Osteocyte (in vitro differentiated cells): ENCODE measurements around the gene SAP30. TPM values are rescaled to one million over a fixed set of nuclear protein-coding genes. Genes with fewer than 3 reads are reported as not detected.

ENCODE experiments used
- DNase-seq: peaks from one replicate; pipeline ENCODE4 v3.0.0; 2021; ENCODE audit warnings: mixed read lengths; ENCODE audit not compliant: unreplicated experiment; ENCODE audit errors: extremely low spot score
- H3K27ac Mint-ChIP-seq: one replicate; pipeline ENCODE4 v1.8.0; 2021; ENCODE audit warnings: mild to moderate bottlenecking, mixed read lengths; ENCODE audit not compliant: unreplicated experiment
- H3K27me3 Mint-ChIP-seq: one replicate; pipeline ENCODE4 v1.8.0; 2021; ENCODE audit warnings: mixed read lengths; ENCODE audit not compliant: unreplicated experiment
- H3K36me3 Mint-ChIP-seq: one replicate; pipeline ENCODE4 v1.8.0; 2021; ENCODE audit warnings: mixed read lengths; ENCODE audit not compliant: unreplicated experiment
- H3K4me1 Mint-ChIP-seq: one replicate; pipeline ENCODE4 v1.8.0; 2021; ENCODE audit warnings: mixed read lengths; ENCODE audit not compliant: unreplicated experiment
- H3K4me3 Mint-ChIP-seq: one replicate; pipeline ENCODE4 v1.8.0; 2021; ENCODE audit warnings: mild to moderate bottlenecking, moderate library complexity, mixed read lengths; ENCODE audit not compliant: unreplicated experiment
- H3K9me3 Mint-ChIP-seq: one replicate; pipeline ENCODE4 v1.8.0; 2021; ENCODE audit warnings: mixed read lengths; ENCODE audit not compliant: unreplicated experiment
- total RNA-seq: library from RNA; stranded (reverse); gene quantifications from 2 replicates; pipeline ENCODE4 v1.2.1, GENCODE V29; 2021
- TF ChIP-seq, protein P1 (sequence below): fragments of 200-600 bp; sonication (generic); IDR thresholded peaks from 2 replicates; pipeline ENCODE4 v1.5.0; 2021; ENCODE audit warnings: antibody characterized with exemption, mild to moderate bottlenecking, moderate library complexity

SAP30 gene
- total RNA-seq, 1 donor from 2014 or later, result 22.8 TPM

DNA sequence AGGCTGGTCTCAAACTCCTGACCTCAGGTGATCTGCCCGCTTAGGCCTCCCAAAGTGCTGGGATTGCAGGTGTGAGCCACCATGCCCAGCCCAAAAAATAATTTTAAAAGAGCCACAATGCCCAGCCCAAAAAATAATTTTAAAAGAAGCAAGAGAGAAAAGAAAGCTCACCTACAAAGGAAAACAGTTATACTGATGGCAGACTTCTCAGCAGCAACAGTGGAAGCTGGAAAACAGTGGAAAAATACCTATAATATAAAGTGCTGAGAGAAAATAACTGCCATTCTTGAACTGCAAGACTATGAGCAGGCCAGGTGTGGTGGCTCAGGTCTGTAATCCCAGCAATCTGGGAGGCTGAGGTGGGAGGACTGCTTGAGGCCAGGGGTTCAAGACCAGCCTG lies 23.3 kb upstream of the SAP30 start:
- H3K27ac Mint-ChIP-seq, result no peak overlapping the region
- no peaks in the 10 kb centered on the region for H3K9me3 Mint-ChIP-seq
- H3K36me3 Mint-ChIP-seq, result no peaks in the 10 kb centered on the region
- H3K4me3 Mint-ChIP-seq, result no peak overlapping the region
- no peak for DNase-seq
- TF ChIP-seq, protein P1, sequence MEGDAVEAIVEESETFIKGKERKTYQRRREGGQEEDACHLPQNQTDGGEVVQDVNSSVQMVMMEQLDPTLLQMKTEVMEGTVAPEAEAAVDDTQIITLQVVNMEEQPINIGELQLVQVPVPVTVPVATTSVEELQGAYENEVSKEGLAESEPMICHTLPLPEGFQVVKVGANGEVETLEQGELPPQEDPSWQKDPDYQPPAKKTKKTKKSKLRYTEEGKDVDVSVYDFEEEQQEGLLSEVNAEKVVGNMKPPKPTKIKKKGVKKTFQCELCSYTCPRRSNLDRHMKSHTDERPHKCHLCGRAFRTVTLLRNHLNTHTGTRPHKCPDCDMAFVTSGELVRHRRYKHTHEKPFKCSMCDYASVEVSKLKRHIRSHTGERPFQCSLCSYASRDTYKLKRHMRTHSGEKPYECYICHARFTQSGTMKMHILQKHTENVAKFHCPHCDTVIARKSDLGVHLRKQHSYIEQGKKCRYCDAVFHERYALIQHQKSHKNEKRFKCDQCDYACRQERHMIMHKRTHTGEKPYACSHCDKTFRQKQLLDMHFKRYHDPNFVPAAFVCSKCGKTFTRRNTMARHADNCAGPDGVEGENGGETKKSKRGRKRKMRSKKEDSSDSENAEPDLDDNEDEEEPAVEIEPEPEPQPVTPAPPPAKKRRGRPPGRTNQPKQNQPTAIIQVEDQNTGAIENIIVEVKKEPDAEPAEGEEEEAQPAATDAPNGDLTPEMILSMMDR, result no peak
- peaks cover 14% of the 10 kb centered on the region for H3K4me1 Mint-ChIP-seq
- H3K27me3 Mint-ChIP-seq, result no peaks in the 10 kb centered on the region

DNA sequence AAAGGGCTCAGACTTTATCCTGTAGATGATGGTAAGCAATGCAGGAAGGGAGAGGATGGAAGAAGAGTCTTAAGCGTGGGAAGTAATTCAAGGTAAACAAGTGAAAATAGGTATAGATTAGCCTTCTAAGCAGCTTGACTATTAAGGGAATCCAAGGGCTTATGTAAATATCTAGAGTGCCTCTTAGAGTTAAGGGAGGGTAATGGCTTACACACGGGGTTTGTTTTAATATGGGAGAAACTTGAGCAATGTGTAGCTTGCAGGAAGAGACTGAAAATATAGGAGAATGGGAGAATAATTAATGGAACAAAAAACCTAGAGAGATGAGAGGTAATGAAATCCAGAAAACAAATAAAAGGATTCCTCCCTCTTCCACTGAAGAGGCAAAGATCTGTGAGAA lies 12.8 kb upstream of the SAP30 start:
- no peaks in the 10 kb centered on the region for H3K9me3 Mint-ChIP-seq
- no peaks in the 10 kb centered on the region for H3K4me1 Mint-ChIP-seq
- H3K27ac Mint-ChIP-seq, result no peak overlapping the region
- H3K36me3 Mint-ChIP-seq, result no peaks in the 10 kb centered on the region
- TF ChIP-seq, protein P1, result no peak
- no peaks in the 10 kb centered on the region for H3K27me3 Mint-ChIP-seq
- no peak overlapping the region for H3K4me3 Mint-ChIP-seq
- DNase-seq, result no peak

DNA sequence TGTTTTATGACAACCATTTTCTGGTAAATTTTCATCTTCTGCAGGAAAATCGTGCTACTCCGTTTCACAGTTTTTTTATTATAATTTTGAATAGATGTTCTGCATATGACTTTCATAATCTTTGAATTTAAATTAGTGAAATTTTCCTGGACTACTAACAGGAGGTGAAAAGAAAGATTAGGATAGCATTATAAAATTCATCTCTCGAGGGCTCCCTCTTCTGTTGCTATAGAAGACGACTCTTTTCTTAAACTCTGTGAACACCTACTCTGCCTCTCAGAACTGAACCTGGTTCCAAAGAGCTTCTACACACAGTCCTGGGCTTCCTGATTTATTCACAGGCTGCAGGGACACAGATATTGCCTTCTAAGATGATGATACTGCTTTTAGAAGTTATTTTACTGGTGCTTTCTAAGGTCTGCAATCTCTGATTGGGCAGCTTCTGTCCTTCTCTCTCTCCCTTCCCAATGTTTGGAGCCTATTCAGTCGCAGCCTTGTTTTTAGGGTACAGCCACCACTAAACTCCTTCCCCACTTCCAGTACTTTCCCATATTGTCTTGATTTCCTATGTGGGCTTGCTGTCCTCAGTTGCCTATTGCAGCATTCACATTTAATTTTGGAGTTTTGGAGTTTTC lies 10.1 kb upstream of the SAP30 start:
- Mint-ChIP-seq H3K27me3 (no peaks in the 10 kb centered on the region), H3K4me3 (no peak overlapping the region), H3K27ac (no peak overlapping the region), H3K9me3 (no peaks in the 10 kb centered on the region), H3K36me3 (peaks cover 2% of the 10 kb centered on the region), H3K4me1 (no peaks in the 10 kb centered on the region)
- TF ChIP-seq, protein P1, result peak; percentile 58
- no peak for DNase-seq

DNA sequence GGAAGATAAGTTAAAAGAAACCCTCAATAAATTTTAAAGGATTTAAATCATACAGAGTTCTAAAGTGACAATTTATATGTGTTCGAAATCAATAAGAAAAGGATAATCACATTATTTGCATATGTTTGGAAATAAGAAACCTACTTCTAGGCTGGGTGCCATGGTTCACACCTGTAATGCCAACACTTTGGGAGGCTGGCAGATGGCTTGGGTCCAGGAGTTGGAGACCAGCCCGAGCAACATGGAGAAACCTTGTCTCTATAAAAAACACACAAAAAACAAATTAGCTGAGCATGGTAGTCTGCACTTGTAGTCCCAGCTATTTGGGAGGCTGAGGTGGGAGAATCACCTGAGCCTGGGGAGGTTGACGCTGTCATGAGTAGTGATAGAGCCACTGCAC lies 8.1 kb upstream of the SAP30 start:
- no peak for DNase-seq
- TF ChIP-seq, protein P1, result no peak
- Mint-ChIP-seq H3K27ac (no peak overlapping the region), H3K4me1 (no peaks in the 10 kb centered on the region), H3K4me3 (no peak overlapping the region), H3K27me3 (no peaks in the 10 kb centered on the region), H3K36me3 (peaks cover 2% of the 10 kb centered on the region), H3K9me3 (no peaks in the 10 kb centered on the region)

DNA sequence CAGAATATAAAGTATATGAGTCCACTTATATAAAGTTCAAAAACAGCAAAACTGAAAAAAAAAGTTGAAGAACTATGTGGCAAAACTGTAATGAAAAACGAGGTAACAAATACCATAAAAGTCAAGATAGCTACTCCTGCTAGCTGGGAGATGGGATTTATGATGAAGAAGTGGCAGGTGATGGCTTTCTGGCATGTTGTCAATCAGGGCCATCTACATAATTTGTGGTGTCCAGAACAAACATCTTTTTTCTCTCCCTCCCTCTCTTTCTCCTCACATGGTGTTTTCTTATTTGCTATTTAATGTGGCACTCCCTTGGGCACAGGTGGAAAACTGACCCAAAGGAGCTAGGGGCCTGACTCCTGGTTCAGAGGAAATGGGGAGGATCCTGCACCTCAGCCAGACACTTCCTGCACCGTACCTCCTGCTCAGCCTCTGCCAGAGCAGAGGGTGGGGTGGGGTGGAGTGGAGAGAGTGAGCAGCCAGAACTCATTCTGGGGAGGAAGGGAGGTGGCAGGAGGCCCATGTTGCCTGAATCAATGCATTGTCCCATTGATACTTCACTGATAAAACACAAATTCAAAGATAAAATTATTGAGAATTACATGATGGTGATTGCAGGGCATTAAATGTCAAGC lies 5.3 kb upstream of the SAP30 start:
- peaks cover 2% of the 10 kb centered on the region for H3K36me3 Mint-ChIP-seq
- peaks cover 4% of the 10 kb centered on the region for H3K4me1 Mint-ChIP-seq
- DNase-seq, result no peak
- H3K27me3 Mint-ChIP-seq, result no peaks in the 10 kb centered on the region
- H3K27ac Mint-ChIP-seq, result no peak overlapping the region
- no peak overlapping the region for H3K4me3 Mint-ChIP-seq
- TF ChIP-seq, protein P1, result no peak
- H3K9me3 Mint-ChIP-seq, result no peaks in the 10 kb centered on the region
